ENCODE results near the gene SMIM41. TPM values are rescaled to one million over a fixed set of nuclear protein-coding genes. Genes with fewer than 3 reads are reported as not detected.

The SMIM41 gene
- 0.19 TPM in 1 of 2 replicates, not detected in the other for total RNA-seq

GRCh38 chr12:52079576-52080402, at the start of gene SMIM41:
Gene SMIM41 (plus strand): TSS chr12:52079704. CDS start chr12:52079780, 76 bp downstream.

GRCh38 chr12:52050758-52051541, 28.6 kb upstream of the SMIM41 start, which contains the start of gene NR4A1:
Gene NR4A1 (plus strand): TSS chr12:52051442. CDS start chr12:52054329, 2,887 bp downstream.

GRCh38 chr12:52069327-52070184, 9.9 kb upstream of the SMIM41 start, which contains the start of gene ATG101:
Gene ATG101 (plus strand): TSS chr12:52069978. CDS start chr12:52073651, 3,673 bp downstream.

Other genes starting within 250 kb of the SMIM41 start
- 0.98 and 1.2 TPM in 2 replicates for gene FIGNL2, start 231.0 kb upstream of the SMIM41 start, total RNA-seq
- gene ANKRD33, start 191.6 kb upstream of the SMIM41 start, total RNA-seq, result 0.29 and 0.33 TPM in 2 replicates
- 417 and 629 TPM in 2 replicates for gene ACVRL1, start 172.2 kb upstream of the SMIM41 start, total RNA-seq
- gene ACVR1B, start 128.0 kb upstream of the SMIM41 start, total RNA-seq, result 12.4 and 18.3 TPM in 2 replicates
- gene TAMALIN, start 72.8 kb upstream of the SMIM41 start, total RNA-seq, result 39.4 and 58.5 TPM in 2 replicates
- 0.38 and 0.98 TPM in 2 replicates for gene NR4A1, start 28.3 kb upstream of the SMIM41 start, total RNA-seq
- gene ATG101, start 9.7 kb upstream of the SMIM41 start, total RNA-seq, result 41.7 and 45.7 TPM in 2 replicates
- gene KRT80, start 112.3 kb downstream of the SMIM41 start, total RNA-seq, result 2.4 and 7.2 TPM in 2 replicates
- gene KRT7, start 153.5 kb downstream of the SMIM41 start, total RNA-seq, result 129 and 1,019 TPM in 2 replicates
- gene KRT86, start 194.9 kb downstream of the SMIM41 start, total RNA-seq, result not detected in 2 replicates
- gene KRT81, start 211.8 kb downstream of the SMIM41 start, total RNA-seq, result not detected in 2 replicates
- not detected in 2 replicates for gene KRT83, start 241.7 kb downstream of the SMIM41 start, total RNA-seq